GM12875 (cell line): Measurements from ENCODE around the gene SMAD7.

Source experiments
- H3K4me3 ChIP-seq: one replicate; pipeline ENCODE4 v1.5.1; 2011; ENCODE audit warnings: low read depth, low read length, control low read depth
- TF ChIP-seq, protein P1 (sequence below): IDR thresholded peaks from 2 replicates; pipeline ENCODE4 v1.5.1; 2011; ENCODE audit warnings: low read depth, mild to moderate bottlenecking, control low read depth, inconsistent platforms, low read length, moderate library complexity, borderline replicate concordance; ENCODE audit not compliant: insufficient read depth

The SMAD7 gene

DNA sequence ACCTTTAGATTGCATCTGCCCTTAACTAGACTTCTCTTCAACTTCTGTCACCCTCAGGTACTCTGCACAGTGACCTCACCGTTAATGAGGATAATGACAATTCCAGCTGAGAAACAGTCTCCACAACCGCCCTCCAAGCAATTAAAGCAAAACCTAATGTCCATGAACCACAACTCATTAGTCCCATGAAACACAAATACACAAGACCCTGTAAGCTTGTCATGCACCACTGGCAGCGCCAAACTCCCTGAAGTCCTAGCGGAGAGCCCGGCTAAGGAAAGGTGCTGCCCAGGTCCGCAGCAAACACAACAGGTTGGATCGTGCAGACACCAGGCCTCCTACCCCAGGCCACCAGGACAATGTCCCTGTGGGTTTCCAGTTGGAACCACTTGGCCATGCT, 7.4 kb downstream of the SMAD7 start:
- H3K4me3 ChIP-seq, result no peak overlapping the region
- TF ChIP-seq, protein P1, sequence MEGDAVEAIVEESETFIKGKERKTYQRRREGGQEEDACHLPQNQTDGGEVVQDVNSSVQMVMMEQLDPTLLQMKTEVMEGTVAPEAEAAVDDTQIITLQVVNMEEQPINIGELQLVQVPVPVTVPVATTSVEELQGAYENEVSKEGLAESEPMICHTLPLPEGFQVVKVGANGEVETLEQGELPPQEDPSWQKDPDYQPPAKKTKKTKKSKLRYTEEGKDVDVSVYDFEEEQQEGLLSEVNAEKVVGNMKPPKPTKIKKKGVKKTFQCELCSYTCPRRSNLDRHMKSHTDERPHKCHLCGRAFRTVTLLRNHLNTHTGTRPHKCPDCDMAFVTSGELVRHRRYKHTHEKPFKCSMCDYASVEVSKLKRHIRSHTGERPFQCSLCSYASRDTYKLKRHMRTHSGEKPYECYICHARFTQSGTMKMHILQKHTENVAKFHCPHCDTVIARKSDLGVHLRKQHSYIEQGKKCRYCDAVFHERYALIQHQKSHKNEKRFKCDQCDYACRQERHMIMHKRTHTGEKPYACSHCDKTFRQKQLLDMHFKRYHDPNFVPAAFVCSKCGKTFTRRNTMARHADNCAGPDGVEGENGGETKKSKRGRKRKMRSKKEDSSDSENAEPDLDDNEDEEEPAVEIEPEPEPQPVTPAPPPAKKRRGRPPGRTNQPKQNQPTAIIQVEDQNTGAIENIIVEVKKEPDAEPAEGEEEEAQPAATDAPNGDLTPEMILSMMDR, result no peak

DNA sequence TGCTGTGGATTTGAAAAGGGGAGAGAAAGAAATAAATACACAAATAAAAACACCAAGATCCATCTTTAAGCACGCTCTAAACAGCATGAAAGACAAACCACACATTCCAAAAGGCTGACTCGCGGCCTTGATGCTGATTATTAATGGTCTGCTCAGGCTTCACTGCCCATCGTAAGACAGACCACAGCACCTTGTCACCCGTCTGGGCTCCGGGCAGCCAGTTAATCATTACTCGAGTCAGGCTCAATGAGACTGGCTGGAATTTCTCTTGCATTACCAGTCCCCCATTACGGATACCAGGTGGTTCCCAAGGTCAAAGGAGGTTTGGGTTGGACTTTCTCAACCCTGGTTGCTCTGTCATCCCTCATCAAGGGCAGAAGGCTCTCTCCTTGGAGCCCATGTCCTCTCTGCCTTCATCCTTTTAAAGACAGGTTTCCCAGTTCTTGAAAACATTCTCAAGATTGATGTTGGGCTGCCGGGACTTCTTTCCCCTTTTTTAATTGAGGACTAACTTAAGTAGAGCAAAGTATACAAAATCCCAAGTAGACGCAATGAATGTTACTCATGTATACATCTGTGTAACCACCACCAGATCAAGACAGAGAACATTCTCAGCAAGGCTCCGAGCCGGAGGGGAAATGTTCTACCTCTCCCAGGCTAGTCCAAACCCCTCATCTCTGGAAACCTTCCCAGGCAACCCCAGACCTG, 8.1 kb downstream of the SMAD7 start:
- TF ChIP-seq, protein P1, result no peak
- H3K4me3 ChIP-seq, result no peak overlapping the region

DNA sequence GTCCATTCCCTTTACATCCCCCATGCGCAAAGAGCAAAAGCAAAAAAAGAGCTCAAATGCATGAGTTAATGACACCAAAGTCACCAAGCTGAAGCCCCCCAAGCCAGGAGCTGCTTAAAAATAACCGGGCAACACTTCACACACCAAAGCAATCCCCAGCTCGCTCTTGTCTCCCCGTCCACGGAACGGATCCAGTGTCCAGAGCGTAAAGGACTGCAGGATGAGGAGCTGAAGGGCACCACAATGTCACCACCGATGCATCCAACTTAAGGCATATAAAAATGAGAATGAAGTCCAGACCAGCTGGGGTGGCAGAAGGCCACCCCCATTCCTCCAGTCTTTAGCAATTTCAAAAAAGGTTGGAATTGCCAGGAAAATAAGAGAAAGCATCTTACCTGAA, 8.7 kb downstream of the SMAD7 start:
- TF ChIP-seq, protein P1, result no peak
- H3K4me3 ChIP-seq, result no peak overlapping the region

DNA sequence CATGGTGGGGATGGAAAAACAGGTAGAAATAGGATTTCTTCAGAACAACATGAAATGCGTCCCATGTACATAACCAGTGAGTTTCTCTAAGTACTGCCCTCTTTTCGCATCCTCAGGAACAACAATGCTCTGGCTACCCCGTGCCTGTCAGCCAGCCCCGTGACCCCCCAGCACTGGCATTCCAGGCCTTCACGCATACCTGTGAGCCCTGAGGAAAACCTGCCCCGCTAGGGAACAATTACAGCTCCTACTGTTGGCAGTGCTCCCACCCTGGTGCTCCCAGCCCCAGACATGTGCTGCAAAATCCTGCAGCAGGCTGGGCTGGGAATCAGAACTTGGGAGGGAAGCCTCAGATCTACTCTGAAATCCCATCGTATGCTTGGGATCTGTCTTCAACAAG, 9.1 kb downstream of the SMAD7 start:
- TF ChIP-seq, protein P1, result no peak

DNA sequence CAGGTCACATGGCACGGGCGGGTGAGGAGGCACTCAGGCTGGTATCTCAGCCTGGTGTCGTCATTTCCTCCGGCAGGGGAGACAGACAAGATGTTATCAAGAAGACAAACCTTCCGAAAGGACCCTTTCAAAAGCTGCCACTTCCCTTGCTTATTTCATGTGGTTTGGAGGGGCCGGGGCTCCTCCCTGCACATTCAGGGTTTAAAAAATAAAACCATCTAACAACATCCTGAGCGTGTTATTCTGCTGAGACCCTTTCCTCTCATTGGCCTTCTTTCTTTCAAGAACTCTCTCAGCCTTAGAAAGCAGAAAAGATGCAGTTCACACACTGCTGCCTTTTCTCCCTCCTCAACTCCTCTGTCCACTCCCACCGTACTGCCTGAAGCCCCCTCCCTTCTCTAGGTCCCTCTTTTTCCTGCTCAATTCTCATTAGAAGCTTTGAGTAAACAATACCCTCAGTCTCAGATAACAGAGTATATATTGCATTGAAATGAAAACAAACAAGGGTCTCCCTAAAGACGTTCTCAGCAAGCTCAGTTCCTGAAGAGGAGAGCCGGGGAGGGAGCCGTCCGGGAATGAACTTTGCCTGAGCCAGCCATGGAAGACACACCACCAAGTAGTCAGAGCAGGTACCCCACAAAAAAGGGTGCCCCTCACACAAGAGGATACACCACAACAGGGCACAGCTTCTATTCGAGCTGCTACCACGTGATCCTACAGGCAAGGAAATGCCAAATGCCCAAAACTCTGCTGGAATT, 9.7 kb downstream of the SMAD7 start:
- peak overlapping the region; percentile 3 for H3K4me3 ChIP-seq

More for the DNA sequence above, 9.1 kb downstream of the SMAD7 start:
- no peak overlapping the region for H3K4me3 ChIP-seq

DNA sequence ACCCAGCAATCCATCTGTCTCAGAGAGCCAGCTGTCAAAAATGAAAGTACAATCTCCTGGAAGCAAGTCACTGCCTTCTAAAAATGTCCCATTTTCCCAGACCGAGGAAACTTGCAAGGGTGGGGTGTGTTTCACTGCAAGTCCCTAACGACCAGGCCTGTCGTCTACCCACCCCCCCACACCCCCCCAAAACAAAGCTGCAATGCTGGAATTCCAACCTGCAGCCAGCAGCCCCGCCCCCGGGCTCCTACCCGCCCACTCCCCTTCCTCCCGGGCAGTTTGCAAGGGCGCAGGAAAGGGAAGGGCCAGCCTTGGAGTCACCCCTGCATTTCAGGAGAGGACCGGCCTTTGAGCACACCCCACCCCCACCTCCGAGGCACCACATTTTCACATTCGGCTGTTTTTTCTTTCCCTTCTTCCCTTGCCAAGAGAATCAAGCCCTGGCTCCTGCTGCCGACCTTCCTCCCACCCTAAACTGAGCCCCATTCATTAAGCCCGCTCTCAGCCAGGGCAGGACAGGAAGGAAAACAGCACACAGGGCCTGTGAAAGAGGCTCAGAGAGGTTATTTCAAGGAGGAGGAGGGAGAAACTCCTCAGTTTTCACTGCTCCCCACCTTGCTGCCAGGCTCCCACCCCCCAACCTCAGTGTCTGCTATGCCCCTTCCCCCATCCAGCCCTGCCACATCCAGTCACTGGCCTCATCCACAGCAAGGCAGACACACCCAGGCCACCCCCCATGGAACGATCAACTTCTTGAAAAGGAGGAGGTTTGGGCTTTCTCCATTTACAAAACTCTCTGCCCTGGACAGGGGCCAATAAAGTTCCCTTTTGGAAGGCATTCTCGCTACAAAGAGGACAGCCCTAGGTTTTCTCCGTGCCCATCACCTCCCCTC, 11.3 kb downstream of the SMAD7 start:
- H3K4me3 ChIP-seq, result no peak overlapping the region
- TF ChIP-seq, protein P1, result no peak

More for the DNA sequence above, 9.7 kb downstream of the SMAD7 start:
- TF ChIP-seq, protein P1, result no peak

DNA sequence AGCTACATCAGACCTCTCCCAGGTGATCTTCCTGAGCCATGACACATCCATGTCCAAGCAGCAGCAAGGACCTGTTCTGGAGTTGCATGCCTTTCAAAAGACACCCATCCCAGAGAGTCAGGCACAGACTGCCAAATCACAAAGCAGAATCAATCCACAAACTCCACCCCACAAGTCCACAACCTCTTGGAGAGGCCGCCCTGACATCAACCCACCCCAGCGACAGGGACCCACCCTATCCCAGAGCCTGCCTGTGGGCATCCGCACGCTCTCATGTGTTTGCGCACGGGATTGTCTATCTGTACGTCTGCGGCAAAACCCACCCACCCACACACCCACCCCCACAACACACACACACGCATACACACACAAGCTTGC, 11.9 kb downstream of the SMAD7 start:
- no peak overlapping the region for H3K4me3 ChIP-seq
- TF ChIP-seq, protein P1, result no peak
